NB4 (cell line): ENCODE data around the gene CCDC27.

Experiments
- MYC ChIP-seq: IDR thresholded peaks from 2 replicates; pipeline ENCODE4 v1.6.1; 2011; ENCODE audit warnings: low read depth, low read length
- POLR2A ChIP-seq: IDR thresholded peaks from 2 replicates; pipeline ENCODE4 v1.6.1; 2011; ENCODE audit warnings: mild to moderate bottlenecking; ENCODE audit not compliant: insufficient read length; ENCODE audit errors: extremely low read depth
- TF ChIP-seq, protein P1 (sequence below): IDR thresholded peaks from one replicate; pipeline ENCODE4 v1.5.1; 2012; ENCODE audit warnings: low read depth, low read length
- TF ChIP-seq, protein P2 (sequence below): IDR thresholded peaks from 2 replicates; pipeline ENCODE4 v1.6.1; 2011; ENCODE audit warnings: low read depth, low read length

GRCh38 chr1:3703786-3704371 lies 48.4 kb upstream of the CCDC27 start:
- TF ChIP-seq POLR2A (no peak), MYC (no peak)
- TF ChIP-seq, protein P1, sequence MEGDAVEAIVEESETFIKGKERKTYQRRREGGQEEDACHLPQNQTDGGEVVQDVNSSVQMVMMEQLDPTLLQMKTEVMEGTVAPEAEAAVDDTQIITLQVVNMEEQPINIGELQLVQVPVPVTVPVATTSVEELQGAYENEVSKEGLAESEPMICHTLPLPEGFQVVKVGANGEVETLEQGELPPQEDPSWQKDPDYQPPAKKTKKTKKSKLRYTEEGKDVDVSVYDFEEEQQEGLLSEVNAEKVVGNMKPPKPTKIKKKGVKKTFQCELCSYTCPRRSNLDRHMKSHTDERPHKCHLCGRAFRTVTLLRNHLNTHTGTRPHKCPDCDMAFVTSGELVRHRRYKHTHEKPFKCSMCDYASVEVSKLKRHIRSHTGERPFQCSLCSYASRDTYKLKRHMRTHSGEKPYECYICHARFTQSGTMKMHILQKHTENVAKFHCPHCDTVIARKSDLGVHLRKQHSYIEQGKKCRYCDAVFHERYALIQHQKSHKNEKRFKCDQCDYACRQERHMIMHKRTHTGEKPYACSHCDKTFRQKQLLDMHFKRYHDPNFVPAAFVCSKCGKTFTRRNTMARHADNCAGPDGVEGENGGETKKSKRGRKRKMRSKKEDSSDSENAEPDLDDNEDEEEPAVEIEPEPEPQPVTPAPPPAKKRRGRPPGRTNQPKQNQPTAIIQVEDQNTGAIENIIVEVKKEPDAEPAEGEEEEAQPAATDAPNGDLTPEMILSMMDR = no peak
- TF ChIP-seq, protein P2, sequence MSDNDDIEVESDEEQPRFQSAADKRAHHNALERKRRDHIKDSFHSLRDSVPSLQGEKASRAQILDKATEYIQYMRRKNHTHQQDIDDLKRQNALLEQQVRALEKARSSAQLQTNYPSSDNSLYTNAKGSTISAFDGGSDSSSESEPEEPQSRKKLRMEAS = no peak
